HG03565 (cell line): Measurements from ENCODE around the gene APMAP.
"Not testable (repeated sequence)": the region's sequence is repeated elsewhere in the genome, so short reads cannot be mapped to it uniquely, and the experiment has no call there.

Experiments used
- ATAC-seq: cut with Tn5 transposase; IDR thresholded peaks from one replicate; pipeline ENCODE4 v1.9.1; 2021; ENCODE audit warnings: mild to moderate bottlenecking, moderate library complexity; ENCODE audit not compliant: unreplicated experiment

Gene APMAP

GRCh38 chr20:24935766-24936525 lies 56.6 kb downstream of the APMAP start:
- ATAC-seq: no peak

- ATAC-seq: no peak
Observed at GRCh38 chr20:24935140-24935539, 57.4 kb downstream of the APMAP start.

- ATAC-seq: no peak
Observed at GRCh38 chr20:24934716-24935115, 57.8 kb downstream of the APMAP start.

- ATAC-seq: no peak
Observed at GRCh38 chr20:24934101-24934661, 58.4 kb downstream of the APMAP start.

- ATAC-seq: no peak
Observed at GRCh38 chr20:24933266-24933908, 59.2 kb downstream of the APMAP start.

- not testable (repeated sequence) for ATAC-seq
Observed at GRCh38 chr20:24931893-24932292, 60.7 kb downstream of the APMAP start.

GRCh38 chr20:24930724-24931688 lies 61.5 kb downstream of the APMAP start:
- ATAC-seq: not testable (repeated sequence)

- ATAC-seq: not testable (repeated sequence)
Observed at GRCh38 chr20:24929867-24930723, 62.5 kb downstream of the APMAP start.

GRCh38 chr20:24929259-24929658 lies 63.3 kb downstream of the APMAP start:
- not testable (repeated sequence) for ATAC-seq

GRCh38 chr20:24920706-24921105 lies 71.8 kb downstream of the APMAP start:
- not testable (repeated sequence) for ATAC-seq

- ATAC-seq: not testable (repeated sequence)
Observed at GRCh38 chr20:24919665-24920064, 72.9 kb downstream of the APMAP start.

GRCh38 chr20:24918579-24919566 lies 73.7 kb downstream of the APMAP start:
- no peak for ATAC-seq

GRCh38 chr20:24917797-24918578 lies 74.6 kb downstream of the APMAP start:
- no peak for ATAC-seq

- no peak for ATAC-seq
Observed at GRCh38 chr20:24917056-24917455, 75.5 kb downstream of the APMAP start.

GRCh38 chr20:24916412-24916811 lies 76.1 kb downstream of the APMAP start:
- no peak for ATAC-seq

GRCh38 chr20:24915892-24916291 lies 76.7 kb downstream of the APMAP start:
- no peak for ATAC-seq

GRCh38 chr20:24915440-24915839 lies 77.1 kb downstream of the APMAP start:
- no peak for ATAC-seq
